Natural killer cell (primary cell): ENCODE measurements around the gene SNX24. TPM values are rescaled to one million over a fixed set of nuclear protein-coding genes. Genes with fewer than 3 reads are reported as not detected.

Source experiments
- ATAC-seq, 3 donors: fragments of 150-1000 bp in 2 of 3; fragments of 200-7000 bp in 1 of 3; cut with Tn5 transposase; 1 replicate in 1 of 3; 2 replicates in 2 of 3; pipeline ENCODE4 v1.10.0; 2021; ENCODE audit warnings: mild to moderate bottlenecking in 2 of 3, moderate library complexity in 2 of 3
- DNase-seq, 2 donors: peaks; one replicate each; pipeline versions ENCODE4 v3.0.0 to v3.0.0-alpha.2; 2013 to 2021; ENCODE audit warnings: mixed read lengths in 1 of 2
- H3K27ac ChIP-seq: one replicate; pipeline ENCODE4 v1.5.1; 2013; ENCODE audit warnings: mild to moderate bottlenecking, low read length
- H3K27me3 ChIP-seq: one replicate; pipeline ENCODE4 v1.6.1; 2013; ENCODE audit warnings: low read length; ENCODE audit not compliant: control insufficient read depth, insufficient read depth
- H3K36me3 ChIP-seq: one replicate; pipeline ENCODE4 v1.6.1; 2013; ENCODE audit warnings: low read length; ENCODE audit not compliant: control insufficient read depth, insufficient read depth
- H3K4me1 ChIP-seq: one replicate; pipeline ENCODE4 v1.6.1; 2013; ENCODE audit warnings: low read length; ENCODE audit not compliant: control insufficient read depth, insufficient read depth
- H3K4me3 ChIP-seq: one replicate; pipeline ENCODE4 v1.5.1; 2013; ENCODE audit warnings: low read length
- H3K9me3 ChIP-seq: one replicate; pipeline ENCODE4 v1.6.1; 2013; ENCODE audit warnings: low read length; ENCODE audit not compliant: control insufficient read depth, insufficient read depth
- H3K27ac Mint-ChIP-seq, 2 donors: one replicate each; pipeline ENCODE4 v1.8.0; 2022; ENCODE audit warnings: mild to moderate bottlenecking in 2 of 2, mixed read lengths in 2 of 2, moderate library complexity in 1 of 2
- H3K27me3 Mint-ChIP-seq, 2 donors: one replicate each; pipeline ENCODE4 v1.8.0; 2022; ENCODE audit warnings: low read depth in 2 of 2, mixed read lengths in 2 of 2
- H3K36me3 Mint-ChIP-seq: one replicate; pipeline ENCODE4 v1.8.0; 2022; ENCODE audit warnings: mixed read lengths
- H3K4me1 Mint-ChIP-seq, 2 donors: one replicate each; pipeline ENCODE4 v1.8.0; 2022; ENCODE audit warnings: mixed read lengths in 2 of 2
- H3K4me3 Mint-ChIP-seq: one replicate; pipeline ENCODE4 v1.8.0; 2022; ENCODE audit warnings: mild to moderate bottlenecking, moderate library complexity, mixed read lengths
- H3K9me3 Mint-ChIP-seq, 2 donors: one replicate each; pipeline ENCODE4 v1.8.0; 2022; ENCODE audit warnings: mixed read lengths in 2 of 2
- CTCF ChIP-seq: fragments of 200-600 bp; IDR thresholded peaks from one replicate; pipeline ENCODE4 v1.8.0; 2022; ENCODE audit warnings: antibody characterized with exemption
- WGBS: methylation state at CpG from one replicate; pipeline ENCODE4 v1.1.7; 2013; ENCODE audit warnings: missing lambda C conversion rate; ENCODE audit not compliant: insufficient coverage; 5-methylcytosine and 5-hydroxymethylcytosine counted together
- intact Hi-C: fragments of 100-400 bp; cut with micrococcal nuclease; formaldehyde crosslinking; loops from one replicate; pipeline ENCODE4 v1.14.2; 2022
- total RNA-seq, 4 donors: library from RNA; stranded (reverse); fragments of 120-200 nt in 1 of 4; gene quantifications; one replicate each; pipeline versions ENCODE4 v1.2.3 to v1.2.4, GENCODE V29; 2013 to 2022

SNX24 gene
- total RNA-seq, 3 donors from 2014 or later (not counting 1 experiment from before 2014, with no cell fraction given), result 3.6 to 5.2 (median 3.7) TPM

- DNase-seq (no peak), ATAC-seq (no peak)
- H3K27me3 Mint-ChIP-seq, result no peaks in the 10 kb centered on the region
- H3K9me3 Mint-ChIP-seq, result no peaks in the 10 kb centered on the region
- 79% methylated on average over 4 of the region's 4 CpGs for WGBS
- H3K4me1 Mint-ChIP-seq, result peaks cover 0 to 5% of the 10 kb centered on the region in 2 donors
- H3K4me3 Mint-ChIP-seq, result no peak overlapping the region
- Histone ChIP-seq H3K36me3 (no peaks in the 10 kb centered on the region), H3K27me3 (no peaks in the 10 kb centered on the region), H3K4me3 (no peak overlapping the region), H3K4me1 (no peaks in the 10 kb centered on the region), H3K9me3 (no peaks in the 10 kb centered on the region), H3K27ac (no peak overlapping the region)
- intact Hi-C loops, result no loop called here
- no peak overlapping the region for H3K27ac Mint-ChIP-seq
- TF ChIP-seq CTCF, result no peak
- H3K36me3 Mint-ChIP-seq, result no peaks in the 10 kb centered on the region
These were observed 92.5 kb downstream of the SNX24 start for GRCh38 chr5:122937914-122938313.

GRCh38 chr5:122940890-122941289 lies 95.5 kb downstream of the SNX24 start:
- TF ChIP-seq CTCF, result no peak
- DNase-seq (no peak), ATAC-seq (no peak)
- H3K27me3 ChIP-seq, result no peaks in the 10 kb centered on the region
- no peaks in the 10 kb centered on the region for H3K4me1 ChIP-seq
- WGBS, result 93% methylated on average over 3 of the region's 3 CpGs
- no peaks in the 10 kb centered on the region for H3K9me3 ChIP-seq
- Mint-ChIP-seq H3K36me3 (no peaks in the 10 kb centered on the region), H3K9me3 (no peaks in the 10 kb centered on the region), H3K4me3 (no peak overlapping the region), H3K27me3 (no peaks in the 10 kb centered on the region), H3K4me1 (peaks cover 4 to 7% of the 10 kb centered on the region in 2 donors), H3K27ac (no peak overlapping the region)
- intact Hi-C loops, result no loop called here
- H3K4me3 ChIP-seq, result no peak overlapping the region
- H3K36me3 ChIP-seq, result no peaks in the 10 kb centered on the region
- H3K27ac ChIP-seq, result no peak overlapping the region

GRCh38 chr5:122941737-122942136 lies 96.3 kb downstream of the SNX24 start:
- H3K4me3 Mint-ChIP-seq, result no peak overlapping the region
- Histone ChIP-seq H3K4me1 (no peaks in the 10 kb centered on the region), H3K9me3 (no peaks in the 10 kb centered on the region), H3K27me3 (no peaks in the 10 kb centered on the region), H3K27ac (no peak overlapping the region), H3K4me3 (no peak overlapping the region), H3K36me3 (no peaks in the 10 kb centered on the region)
- DNase-seq (no peak), ATAC-seq (no peak)
- H3K9me3 Mint-ChIP-seq, result no peaks in the 10 kb centered on the region
- H3K4me1 Mint-ChIP-seq, result peaks cover 4 to 7% of the 10 kb centered on the region in 2 donors
- H3K27ac Mint-ChIP-seq, result no peak overlapping the region
- WGBS, result 88% methylated on average over 2 of the region's 2 CpGs
- H3K36me3 Mint-ChIP-seq, result no peaks in the 10 kb centered on the region
- intact Hi-C loops, result no loop called here
- no peaks in the 10 kb centered on the region for H3K27me3 Mint-ChIP-seq
- no peak for TF ChIP-seq CTCF

GRCh38 chr5:122942164-122942914 lies 96.9 kb downstream of the SNX24 start:
- H3K9me3 Mint-ChIP-seq, result no peaks in the 10 kb centered on the region
- no peak for TF ChIP-seq CTCF
- Histone ChIP-seq H3K4me1 (no peaks in the 10 kb centered on the region), H3K27ac (no peak overlapping the region), H3K9me3 (no peaks in the 10 kb centered on the region), H3K4me3 (no peak overlapping the region), H3K27me3 (no peaks in the 10 kb centered on the region), H3K36me3 (no peaks in the 10 kb centered on the region)
- no peak overlapping the region for H3K27ac Mint-ChIP-seq
- no peaks in the 10 kb centered on the region for H3K36me3 Mint-ChIP-seq
- DNase-seq (no peak), ATAC-seq (no peak)
- WGBS, result 38% methylated on average over 5 of the region's 8 CpGs
- H3K4me1 Mint-ChIP-seq, result peaks cover 4 to 7% of the 10 kb centered on the region in 2 donors
- no peak overlapping the region for H3K4me3 Mint-ChIP-seq
- H3K27me3 Mint-ChIP-seq, result no peaks in the 10 kb centered on the region
- intact Hi-C loops, result no loop called here
